SU-DHL-6 (cell line): ENCODE results near the gene SHCBP1L.

Experiments
- CTCF ChIP-seq: fragments of 200-600 bp; sonication (generic); IDR thresholded peaks from one replicate; pipeline ENCODE4 v1.5.1; 2017; ENCODE audit warnings: antibody characterized with exemption, mild to moderate bottlenecking, low read length, moderate library complexity; ENCODE audit not compliant: insufficient read depth, poor library complexity, severe bottlenecking
- EZH2phosphoT487 ChIP-seq: fragments of 200-600 bp; sonication (generic), shearing (Covaris generic); conservative IDR thresholded peaks from 2 replicates; pipeline ENCODE4 v1.6.1; 2018; ENCODE audit warnings: mild to moderate bottlenecking, antibody characterized with exemption, low read length, moderate library complexity, mixed read lengths

- TF ChIP-seq CTCF = no peak
- TF ChIP-seq EZH2phosphoT487 = no peak
These were observed 7.1 kb upstream of the SHCBP1L start for GRCh38 chr1:182960046-182960445.
